Right lobe of liver (tissue), 6 donors: Measurements from ENCODE around the gene PLIN3. TPM values are rescaled to one million over a fixed set of nuclear protein-coding genes. Genes with fewer than 3 reads are reported as not detected.

Experiments used
- ATAC-seq, 4 donors: fragments of 200-7000 bp; cut with Tn5 transposase; one replicate each; pipeline ENCODE4 v1.9.1; 2020; ENCODE audit warnings: mild to moderate bottlenecking in 4 of 4, moderate library complexity in 4 of 4
- DNase-seq, 3 donors: peaks; one replicate each; pipeline ENCODE4 v3.0.0-alpha.2; 2020
- H3K27ac ChIP-seq, 3 donors: fragments of 200-600 bp; one replicate each; pipeline ENCODE4 v1.8.0; 2022
- H3K27me3 ChIP-seq, 2 donors: fragments of 200-600 bp; one replicate each; pipeline ENCODE4 v1.8.0; 2022
- H3K36me3 ChIP-seq, 4 donors: fragments of 200-600 bp; sonication (generic) in 1 of 4; one replicate each; pipeline versions ENCODE4 v1.5.1 to v1.8.0; 2017 to 2022; ENCODE audit warnings: control low read depth in 1 of 4
- H3K4me1 ChIP-seq, 4 donors: fragments of 200-600 bp; sonication (generic) in 1 of 4; one replicate each; pipeline versions ENCODE4 v1.5.1 to v1.8.0; 2017 to 2022; ENCODE audit warnings: control low read depth in 1 of 4
- H3K4me3 ChIP-seq, 3 donors: fragments of 200-600 bp; one replicate each; pipeline ENCODE4 v1.8.0; 2022
- H3K9me3 ChIP-seq, 4 donors: fragments of 200-600 bp; sonication (generic) in 1 of 4; one replicate each; pipeline versions ENCODE4 v1.5.1 to v1.8.0; 2017 to 2022; ENCODE audit warnings: control low read depth in 1 of 4
- POLR2A ChIP-seq: fragments of 450-650 bp; IDR thresholded peaks from one replicate; pipeline ENCODE4 v1.6.1; 2017; ENCODE audit warnings: antibody characterized with exemption, mild to moderate bottlenecking
- WGBS: methylation state at CpG from one replicate; pipeline ENCODE4 v1.1.6; 2018; ENCODE audit warnings: low coverage, low lambda C conversion rate; ENCODE audit not compliant: insufficient coverage; ENCODE audit errors: missing lambda C conversion rate; 5-methylcytosine and 5-hydroxymethylcytosine counted together
- intact Hi-C, 2 donors: fragments of 100-400 bp; cut with DNase I; formaldehyde crosslinking; loops; one replicate each; pipeline versions ENCODE4 v1.11.2 to v1.14.1; 2022
- total RNA-seq, 6 experiments: library from RNA; depleted of rRNA in 2 of 6; stranded (reverse); fragments of >200 nt in 2 of 6; fragmentation: NEBNext Ultra II Directional in 3 of 6; extraction: Animal tissue kit (Norgen Biotek cat#: 25700) in 3 of 6; gene quantifications; one replicate each; pipeline versions ENCODE4 v1.1.0 to v1.2.4, GENCODE V29; 2016 to 2023
- TF ChIP-seq, protein P1 (sequence below), 4 donors: fragments of 200-600 bp in 3 of 4; fragments of 450-650 bp in 1 of 4; IDR thresholded peaks; one replicate each; pipeline versions ENCODE4 v1.5.1 to v1.8.0; 2016 to 2022; ENCODE audit warnings: antibody characterized with exemption in 4 of 4, mild to moderate bottlenecking in 2 of 4
- donor health status: DM: no; HTN: yes; CAD: no.
- donor health status: DM: no; HTN: no; CAD: no.
- donor health status: DM: no; HTN: no; CAD: no.
- donor health status: DM: no; HTN: yes; CAD: no.
- donor health status: DM: no; HTN: yes; CAD: no.

PLIN3 gene
- total RNA-seq, 6 experiments from 2014 or later, result 10.8 to 53.9 (median 19.6) TPM

DNA sequence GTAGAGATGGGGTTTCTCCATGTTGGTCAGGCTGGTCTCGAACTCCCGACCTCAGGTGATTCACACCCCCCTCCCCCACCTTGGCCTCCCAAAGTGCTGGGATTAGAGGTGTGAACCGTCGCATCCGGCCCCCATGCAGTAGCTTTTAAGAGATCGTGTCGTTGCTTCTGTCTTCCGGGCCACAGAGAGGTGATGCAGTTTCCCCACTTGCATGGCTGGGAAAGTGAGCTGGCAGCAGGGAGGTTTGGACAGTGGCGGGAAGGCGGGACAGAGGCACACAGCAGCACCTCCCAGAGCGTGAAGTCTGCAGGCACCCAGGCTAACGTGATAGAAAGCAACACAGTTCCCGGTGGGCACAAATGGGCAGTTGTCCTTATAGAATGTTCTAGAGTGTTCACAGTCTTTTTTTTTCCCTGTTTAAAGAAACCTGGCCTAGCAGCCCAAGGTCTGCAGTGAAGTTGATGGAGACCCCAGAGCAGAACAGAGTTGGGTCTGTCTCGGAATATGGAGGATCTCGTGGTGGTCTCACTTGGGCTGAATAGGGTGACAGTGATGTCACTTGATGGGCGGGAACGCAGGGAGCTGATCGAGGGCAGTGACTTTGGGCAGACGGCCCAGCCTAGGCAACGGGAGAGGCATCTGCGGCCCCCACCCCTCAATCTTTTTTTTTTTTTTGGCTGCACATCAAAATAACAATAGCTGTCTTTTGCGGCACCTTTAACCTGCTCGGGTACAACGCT, 46.7 kb upstream of the PLIN3 start:
- Histone ChIP-seq H3K9me3 (no peaks in the 10 kb centered on the region), H3K36me3 (no peaks in the 10 kb centered on the region), H3K4me1 (peaks cover 0 to 12% (median 0%) of the 10 kb centered on the region in 4 donors), H3K4me3 (no peak overlapping the region), H3K27me3 (no peaks in the 10 kb centered on the region), H3K27ac (no peak overlapping the region)
- 88% methylated on average over 9 of the region's 24 CpGs for WGBS
- DNase-seq, result no peak
- intact Hi-C loops, result loop anchor here (5.0 kb wide), 2 partner anchors 37 to 107 kb away; no protein-coding TSS in a partner anchor
- ATAC-seq, result no peak
- TF ChIP-seq, protein P1, sequence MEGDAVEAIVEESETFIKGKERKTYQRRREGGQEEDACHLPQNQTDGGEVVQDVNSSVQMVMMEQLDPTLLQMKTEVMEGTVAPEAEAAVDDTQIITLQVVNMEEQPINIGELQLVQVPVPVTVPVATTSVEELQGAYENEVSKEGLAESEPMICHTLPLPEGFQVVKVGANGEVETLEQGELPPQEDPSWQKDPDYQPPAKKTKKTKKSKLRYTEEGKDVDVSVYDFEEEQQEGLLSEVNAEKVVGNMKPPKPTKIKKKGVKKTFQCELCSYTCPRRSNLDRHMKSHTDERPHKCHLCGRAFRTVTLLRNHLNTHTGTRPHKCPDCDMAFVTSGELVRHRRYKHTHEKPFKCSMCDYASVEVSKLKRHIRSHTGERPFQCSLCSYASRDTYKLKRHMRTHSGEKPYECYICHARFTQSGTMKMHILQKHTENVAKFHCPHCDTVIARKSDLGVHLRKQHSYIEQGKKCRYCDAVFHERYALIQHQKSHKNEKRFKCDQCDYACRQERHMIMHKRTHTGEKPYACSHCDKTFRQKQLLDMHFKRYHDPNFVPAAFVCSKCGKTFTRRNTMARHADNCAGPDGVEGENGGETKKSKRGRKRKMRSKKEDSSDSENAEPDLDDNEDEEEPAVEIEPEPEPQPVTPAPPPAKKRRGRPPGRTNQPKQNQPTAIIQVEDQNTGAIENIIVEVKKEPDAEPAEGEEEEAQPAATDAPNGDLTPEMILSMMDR (IDR thresholded peaks at IDR 0.05), result no peak
- no peak for TF ChIP-seq POLR2A

DNA sequence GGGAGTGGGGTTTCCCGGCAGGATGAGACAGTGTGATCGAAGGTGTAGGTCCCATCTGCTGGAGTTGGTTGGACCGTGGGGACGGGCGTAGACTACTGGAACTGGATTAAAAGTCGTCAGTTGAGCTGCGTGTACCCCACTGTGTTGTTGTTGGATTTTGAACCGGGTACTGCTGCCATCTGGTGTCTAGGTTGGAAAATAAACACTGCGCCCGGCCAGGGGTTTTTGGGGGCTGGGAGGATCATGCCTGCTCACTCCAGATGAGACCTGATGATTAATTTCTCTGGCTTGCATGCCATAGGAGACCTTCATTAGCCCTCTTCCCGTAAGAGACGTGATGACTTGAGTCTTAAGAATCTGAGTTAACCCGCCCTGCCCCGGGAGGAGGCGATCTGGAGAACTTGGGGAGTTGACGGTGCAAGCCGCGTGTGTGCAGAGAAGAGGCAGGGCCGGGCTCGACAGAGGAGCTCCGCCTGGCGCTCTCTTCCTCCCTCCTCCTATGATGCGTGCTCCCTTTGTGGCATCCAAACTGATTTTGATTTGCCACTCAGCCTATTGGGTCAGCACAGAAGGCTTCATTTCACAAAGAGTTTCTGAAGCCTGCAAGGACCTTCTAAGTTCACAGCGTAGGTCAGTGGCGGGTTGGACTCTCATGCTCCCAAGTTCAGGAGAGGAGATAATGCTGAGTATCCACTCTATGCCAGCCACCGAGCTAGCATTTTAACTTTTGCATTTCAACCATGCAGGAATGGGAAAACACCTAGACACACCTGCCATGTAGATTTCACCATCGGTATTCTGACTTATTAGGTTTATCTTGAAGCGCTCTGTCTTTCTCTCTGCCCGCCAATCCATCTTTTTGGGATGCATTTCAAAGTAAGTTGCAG, 44.6 kb upstream of the PLIN3 start:
- Histone ChIP-seq H3K9me3 (no peaks in the 10 kb centered on the region), H3K36me3 (no peaks in the 10 kb centered on the region), H3K27me3 (no peaks in the 10 kb centered on the region), H3K27ac (no peak overlapping the region), H3K4me1 (peaks cover 0 to 13% (median 0%) of the 10 kb centered on the region in 4 donors), H3K4me3 (peak overlapping the region in 1 of 3 donors; percentile 7)
- WGBS, result 31% methylated on average over 28 of the region's 29 CpGs
- peak; percentile 18 to 57 (median 46) for ATAC-seq
- DNase-seq, result peak in 1 of 3 donors; percentile 38
- TF ChIP-seq POLR2A, result no peak
- TF ChIP-seq, protein P1 (IDR thresholded peaks at IDR 0.05), result peak; percentile 48 to 61 (median 52)
- intact Hi-C loops, result loop anchor here (5.0 kb wide), 2 partner anchors 35 to 105 kb away; no protein-coding TSS in a partner anchor

DNA sequence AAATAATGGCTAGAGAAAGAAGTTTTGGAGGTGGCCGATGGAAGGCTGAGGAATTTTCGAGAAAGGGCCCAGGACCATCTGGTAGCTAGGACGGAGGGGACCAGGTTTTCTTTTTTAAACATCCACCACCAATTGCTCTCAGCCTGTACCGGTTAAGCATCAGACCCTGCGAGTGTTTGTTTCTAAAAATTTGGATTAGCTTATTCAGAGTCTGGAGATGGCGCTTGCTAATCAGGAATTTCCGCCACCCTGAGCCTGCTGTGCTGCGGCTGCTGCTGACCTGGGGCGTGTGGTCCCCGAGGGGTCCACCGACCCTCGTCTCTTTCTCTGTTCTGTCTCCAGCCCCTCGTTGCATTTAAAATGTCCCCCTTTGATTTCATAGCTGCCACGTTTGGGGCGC, 43.8 kb upstream of the PLIN3 start:
- Histone ChIP-seq H3K9me3 (no peaks in the 10 kb centered on the region), H3K4me1 (peaks cover 0 to 13% (median 0%) of the 10 kb centered on the region in 4 donors), H3K4me3 (peak overlapping the region in 1 of 3 donors; percentile 7), H3K27me3 (no peaks in the 10 kb centered on the region), H3K36me3 (no peaks in the 10 kb centered on the region), H3K27ac (no peak overlapping the region)
- WGBS, result 23% methylated on average over 9 of the region's 15 CpGs
- intact Hi-C loops, result loop anchor here (5.0 kb wide), 2 partner anchors 34 to 104 kb away; no protein-coding TSS in a partner anchor
- no peak for ATAC-seq
- no peak for TF ChIP-seq POLR2A
- DNase-seq, result no peak

DNA sequence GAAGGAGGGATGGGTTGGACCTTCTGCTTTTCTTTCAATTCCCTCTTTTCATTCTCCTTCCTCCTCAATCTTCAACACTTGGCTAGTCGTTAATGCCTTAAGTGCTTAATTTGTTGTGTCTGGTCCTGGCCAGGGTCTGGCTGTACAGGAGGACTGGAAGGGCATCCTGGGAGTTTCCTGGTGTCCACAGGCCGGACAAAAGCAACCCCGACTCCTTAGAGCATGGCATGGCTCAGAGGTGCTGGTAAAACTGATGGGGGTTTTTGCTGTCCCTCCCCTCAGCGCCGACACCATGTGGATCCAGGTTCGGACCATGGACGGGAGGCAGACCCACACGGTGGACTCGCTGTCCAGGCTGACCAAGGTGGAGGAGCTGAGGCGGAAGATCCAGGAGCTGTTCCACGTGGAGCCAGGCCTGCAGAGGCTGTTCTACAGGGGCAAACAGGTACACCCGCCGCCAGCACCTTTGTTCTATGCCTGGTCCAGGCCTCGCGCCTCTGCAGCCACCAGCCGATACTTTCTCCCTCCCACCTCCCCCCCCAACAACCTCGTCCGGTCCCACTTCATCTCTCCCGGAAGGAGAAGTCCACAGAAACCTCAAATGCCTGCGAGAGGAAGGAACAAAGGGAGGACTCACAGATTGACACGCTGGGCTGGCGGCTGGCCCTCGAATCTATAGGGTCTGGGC, 43.3 kb upstream of the PLIN3 start:
- no peak overlapping the region for H3K27ac ChIP-seq
- 30% methylated on average over 12 of the region's 23 CpGs for WGBS
- DNase-seq (peak in 1 of 3 donors; percentile 35), ATAC-seq (peak in 1 of 4 donors; percentile 16)
- no peaks in the 10 kb centered on the region for H3K27me3 ChIP-seq
- peaks cover 0 to 13% (median 0%) of the 10 kb centered on the region in 4 donors for H3K4me1 ChIP-seq
- peak overlapping the region; percentile 48 to 56 (median 51) for H3K4me3 ChIP-seq
- H3K36me3 ChIP-seq, result no peaks in the 10 kb centered on the region
- intact Hi-C loops, result loop anchor here (5.0 kb wide), 2 partner anchors 33 to 103 kb away; no protein-coding TSS in a partner anchor
- no peaks in the 10 kb centered on the region for H3K9me3 ChIP-seq
- no peak for TF ChIP-seq POLR2A
